AG04450 (cell line): Measurements from ENCODE around the gene LCMT1. TPM values are rescaled to one million over a fixed set of nuclear protein-coding genes. Genes with fewer than 3 reads are reported as not detected.

Source experiments
- CTCF ChIA-PET: fragments of 300-600, 350-600 bp; formaldehyde crosslinking; extraction: SDS; loops from one replicate; lab custom pipeline; 2022; ENCODE audit warnings: antibody characterized with exemption, inconsistent platforms; lab: Charles Lee
- POLR2A ChIA-PET: fragments of 350-600 bp; formaldehyde crosslinking; extraction: SDS; loops from one replicate; lab custom pipeline; 2021; ENCODE audit warnings: antibody characterized with exemption, inconsistent platforms; lab: Yijun Ruan, JAX
- DNase-seq: peaks from one replicate; pipeline ENCODE4 v3.0.0-alpha.2; 2011; ENCODE audit warnings: low read depth, low spot score
- H3K27ac ChIP-seq: one replicate; pipeline ENCODE4 v1.5.1; 2012; ENCODE audit warnings: low read depth, low read length, control low read depth
- H3K27me3 ChIP-seq: one replicate; pipeline ENCODE4 v1.6.0; 2012; ENCODE audit warnings: low read length; ENCODE audit not compliant: control insufficient read depth, insufficient read depth
- H3K4me3 ChIP-seq: 2 replicates; pipeline ENCODE4 v1.5.1; 2011; ENCODE audit warnings: mild to moderate bottlenecking, low read depth, low read length, control low read depth
- H3K9me3 ChIP-seq: 2 replicates; pipeline ENCODE4 v1.5.1; 2012; ENCODE audit warnings: low read length; ENCODE audit not compliant: control insufficient read depth, insufficient read depth
- polyA plus RNA-seq: library from polyadenylated mRNA; depleted of rRNA; stranded (reverse); fragments of >200 nt; gene quantifications from 2 replicates; pipeline ENCODE4 v1.2.3, GENCODE V29; 2011
- TF ChIP-seq, protein P1 (sequence below): IDR thresholded peaks from 2 replicates; pipeline ENCODE4 v1.5.1; 2011; ENCODE audit warnings: low read depth, low read length, control low read depth, inconsistent platforms

Gene LCMT1
- polyA plus RNA-seq, 1 experiment: 46.9 TPM

- Histone ChIP-seq H3K4me3 (no peak overlapping the region), H3K27me3 (no peaks in the 10 kb centered on the region), H3K9me3 (no peaks in the 10 kb centered on the region), H3K27ac (no peak overlapping the region)
- ChIA-PET POLR2A (no interaction called here), CTCF (interaction anchor here (0.6 to 2.3 kb wide), 2 partner anchors 33 to 467 kb away, joined by 4 to 10 read pairs; no protein-coding TSS in a partner anchor)
- DNase-seq: no peak
- TF ChIP-seq, protein P1, sequence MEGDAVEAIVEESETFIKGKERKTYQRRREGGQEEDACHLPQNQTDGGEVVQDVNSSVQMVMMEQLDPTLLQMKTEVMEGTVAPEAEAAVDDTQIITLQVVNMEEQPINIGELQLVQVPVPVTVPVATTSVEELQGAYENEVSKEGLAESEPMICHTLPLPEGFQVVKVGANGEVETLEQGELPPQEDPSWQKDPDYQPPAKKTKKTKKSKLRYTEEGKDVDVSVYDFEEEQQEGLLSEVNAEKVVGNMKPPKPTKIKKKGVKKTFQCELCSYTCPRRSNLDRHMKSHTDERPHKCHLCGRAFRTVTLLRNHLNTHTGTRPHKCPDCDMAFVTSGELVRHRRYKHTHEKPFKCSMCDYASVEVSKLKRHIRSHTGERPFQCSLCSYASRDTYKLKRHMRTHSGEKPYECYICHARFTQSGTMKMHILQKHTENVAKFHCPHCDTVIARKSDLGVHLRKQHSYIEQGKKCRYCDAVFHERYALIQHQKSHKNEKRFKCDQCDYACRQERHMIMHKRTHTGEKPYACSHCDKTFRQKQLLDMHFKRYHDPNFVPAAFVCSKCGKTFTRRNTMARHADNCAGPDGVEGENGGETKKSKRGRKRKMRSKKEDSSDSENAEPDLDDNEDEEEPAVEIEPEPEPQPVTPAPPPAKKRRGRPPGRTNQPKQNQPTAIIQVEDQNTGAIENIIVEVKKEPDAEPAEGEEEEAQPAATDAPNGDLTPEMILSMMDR: no peak
Measured at GRCh38 chr16:25192096-25192495, 80.6 kb downstream of the LCMT1 start.

DNA sequence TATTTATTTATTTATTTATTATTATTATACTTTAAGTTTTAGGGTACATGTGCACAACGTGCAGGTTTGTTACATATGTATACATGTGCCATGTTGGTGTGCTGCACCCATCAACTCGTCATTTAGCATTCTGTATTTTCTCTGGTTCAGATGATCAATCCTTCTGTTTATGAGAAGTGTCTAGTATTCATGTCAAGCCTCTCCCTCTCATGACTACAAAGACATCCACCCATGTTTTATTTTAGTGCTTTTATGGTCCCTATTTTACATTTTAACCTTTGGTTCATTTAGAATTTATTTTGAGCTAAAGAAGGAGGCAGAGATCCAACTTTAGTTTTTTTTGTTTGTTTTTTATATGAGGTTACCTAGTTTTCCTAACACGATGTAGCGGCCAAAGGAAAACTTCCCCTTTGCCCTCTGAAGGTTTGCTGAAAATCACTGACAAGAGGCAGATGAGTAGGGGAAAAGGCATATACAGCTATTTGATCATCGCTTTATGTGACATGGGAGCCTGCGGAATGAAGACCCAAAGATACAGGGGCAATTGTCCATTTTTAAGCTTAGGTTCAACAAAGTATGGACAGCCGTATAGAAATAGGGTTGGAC is 82.8 kb downstream of the LCMT1 start:
- TF ChIP-seq, protein P1: no peak
- ChIA-PET CTCF (interaction anchor here (1.0 to 3.2 kb wide), 2 partner anchors 31 to 1153 kb away, joined by 4 to 17 read pairs; no protein-coding TSS in a partner anchor), POLR2A (no interaction called here)
- H3K9me3 ChIP-seq: no peaks in the 10 kb centered on the region
- H3K4me3 ChIP-seq: no peak overlapping the region
- H3K27ac ChIP-seq: no peak overlapping the region
- DNase-seq: no peak
- H3K27me3 ChIP-seq: no peaks in the 10 kb centered on the region

DNA sequence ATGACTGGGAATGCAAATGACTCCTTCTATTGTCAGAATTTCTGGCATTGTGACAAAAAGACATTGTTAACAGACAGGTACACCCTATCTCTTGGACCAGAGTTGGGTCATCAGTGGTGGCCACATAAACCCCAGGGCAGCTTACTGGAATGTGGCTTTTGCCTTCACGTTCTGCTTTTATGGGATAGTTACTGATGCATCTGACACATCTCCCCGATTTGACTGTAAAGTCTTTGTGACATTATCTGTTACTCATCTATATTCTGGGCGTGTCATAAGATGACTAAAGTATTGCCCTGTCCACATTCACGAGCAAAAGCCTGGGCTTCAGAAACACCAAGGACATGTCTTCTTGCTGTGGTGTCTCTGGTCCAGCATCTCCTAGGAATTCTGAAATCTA is 86.5 kb downstream of the LCMT1 start:
- DNase-seq: no peak
- Histone ChIP-seq H3K27me3 (no peaks in the 10 kb centered on the region), H3K9me3 (no peaks in the 10 kb centered on the region), H3K4me3 (no peak overlapping the region), H3K27ac (no peak overlapping the region)
- CTCF ChIA-PET: interaction anchor here (1.3 kb wide), 1 partner anchor 27 kb away, joined by 4 read pairs; no protein-coding TSS in a partner anchor
- POLR2A ChIA-PET: no interaction called here
- TF ChIP-seq, protein P1: no peak

DNA sequence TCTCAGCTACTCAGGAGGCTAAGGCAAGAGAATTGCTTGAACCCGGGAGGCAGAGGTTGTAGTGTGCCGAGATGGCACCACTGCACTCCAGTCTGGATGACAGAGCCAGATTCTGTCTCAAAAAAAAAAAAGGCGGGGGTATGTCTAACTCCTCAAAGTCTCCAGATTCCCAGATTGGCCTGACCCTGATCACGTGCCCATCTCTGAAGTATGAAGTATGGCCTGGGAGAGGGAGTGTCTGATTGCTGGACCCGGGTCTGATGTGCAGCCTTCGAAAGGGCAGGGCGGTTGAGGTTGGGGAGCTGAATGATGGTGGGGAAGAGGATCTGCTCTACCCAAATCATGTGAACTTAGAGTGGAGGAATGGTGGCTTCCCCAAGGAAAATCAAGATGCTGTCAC is 87.9 kb downstream of the LCMT1 start:
- no peak for DNase-seq
- CTCF ChIA-PET: interaction anchor here (1.3 kb wide), 1 partner anchor 26 kb away, joined by 4 read pairs; no protein-coding TSS in a partner anchor
- H3K27ac ChIP-seq: no peak overlapping the region
- no peak overlapping the region for H3K4me3 ChIP-seq
- no peaks in the 10 kb centered on the region for H3K27me3 ChIP-seq
- TF ChIP-seq, protein P1: no peak
- H3K9me3 ChIP-seq: no peaks in the 10 kb centered on the region
- POLR2A ChIA-PET: no interaction called here

- H3K9me3 ChIP-seq: no peaks in the 10 kb centered on the region
- DNase-seq: peak; percentile 39
- ChIA-PET POLR2A (no interaction called here), CTCF (interaction anchor here (1.9 kb wide), 1 partner anchor 15 kb away, joined by 24 read pairs; no protein-coding TSS in a partner anchor)
- no peak overlapping the region for H3K4me3 ChIP-seq
- peaks cover 3% of the 10 kb centered on the region for H3K27me3 ChIP-seq
- TF ChIP-seq, protein P1: no peak
- H3K27ac ChIP-seq: no peak overlapping the region
Measured at GRCh38 chr16:25210758-25211157, 99.2 kb downstream of the LCMT1 start.
